Endothelial cell of umbilical vein (primary cell): ENCODE data around the gene LAMA4. TPM values are rescaled to one million over a fixed set of nuclear protein-coding genes. Genes with fewer than 3 reads are reported as not detected.

Experiments
- BruUV-seq: library from RNA; stranded (reverse); fragments of 400-500 nt; replicated peaks from 2 replicates; lab custom pipeline; 2021; lab: Mats Ljungman, UMichigan
- CTCF ChIA-PET: fragments of 300-600, 350-600 bp; sonication (Branson Sonifier 250); formaldehyde crosslinking; loops from one replicate; lab custom pipeline; 2021; ENCODE audit warnings: antibody characterized with exemption, inconsistent platforms; lab: Charles Lee
- POLR2A ChIA-PET: fragments of 300-600, 350-600 bp; sonication (Branson Sonifier 250); formaldehyde crosslinking; loops from one replicate; lab custom pipeline; 2021; ENCODE audit warnings: antibody characterized with exemption, inconsistent platforms; lab: Charles Lee
- DNase-seq: peaks from one replicate; pipeline ENCODE4 v3.0.0-alpha.2; 2011; ENCODE audit warnings: low read depth, low spot score
- FAIRE-seq: peaks from 2 replicates; lab custom pipeline; 2011; peaks lifted over from hg19 to GRCh38; lab: Jason Lieb, UNC
- H2AFZ ChIP-seq: 2 replicates; pipeline ENCODE4 v1.6.0; 2012; ENCODE audit warnings: low read depth, low read length, control low read depth, inconsistent platforms
- H3K27ac ChIP-seq: 2 replicates; pipeline ENCODE4 v1.5.1; 2011; ENCODE audit warnings: low read depth, mild to moderate bottlenecking, control low read depth, low read length, moderate library complexity; ENCODE audit not compliant: insufficient read depth
- H3K27me3 ChIP-seq, 2 experiments: 2 replicates each; pipeline versions ENCODE4 v1.6.0 to v1.6.1; 2011; ENCODE audit warnings: low read length in 2 of 2, mixed read lengths in 1 of 2; ENCODE audit not compliant: control insufficient read depth in 2 of 2, insufficient read depth in 2 of 2
- H3K36me3 ChIP-seq, 2 experiments: 2 replicates in 1 of 2; 3 replicates in 1 of 2; pipeline ENCODE4 v1.5.1; 2011; ENCODE audit warnings: low read length in 2 of 2, mild to moderate bottlenecking in 1 of 2, moderate library complexity in 1 of 2; ENCODE audit not compliant: control insufficient read depth in 2 of 2, insufficient read depth in 2 of 2; ENCODE audit errors: extremely low read depth in 1 of 2
- H3K4me1 ChIP-seq: 3 replicates; pipeline ENCODE4 v1.5.1; 2011; ENCODE audit warnings: mild to moderate bottlenecking, low read length; ENCODE audit not compliant: control insufficient read depth, insufficient read depth; ENCODE audit errors: extremely low read depth
- H3K4me2 ChIP-seq: 2 replicates; pipeline ENCODE4 v1.6.1; 2011; ENCODE audit warnings: low read length, control low read depth, mixed read lengths; ENCODE audit not compliant: insufficient read depth
- H3K4me3 ChIP-seq, 3 experiments: fragments of 200-600 bp in 1 of 3; sonication (generic), shearing (Covaris generic) in 1 of 3; replicated peaks in 1 of 3; 2 replicates each; pipeline ENCODE4 v1.5.1; 2011 to 2016; ENCODE audit warnings: control low read depth in 3 of 3, low read length in 3 of 3, mild to moderate bottlenecking in 2 of 3, inconsistent platforms in 1 of 3, low read depth in 1 of 3, moderate library complexity in 1 of 3; ENCODE audit not compliant: insufficient read depth in 1 of 3
- H3K79me2 ChIP-seq: 2 replicates; pipeline ENCODE4 v1.6.0; 2012; ENCODE audit warnings: low read length, inconsistent platforms; ENCODE audit not compliant: control insufficient read depth, insufficient read depth
- H3K9ac ChIP-seq: replicated peaks from 2 replicates; pipeline ENCODE3; 2011; ENCODE audit warnings: low read length, control low read depth; ENCODE audit not compliant: insufficient read depth; ENCODE audit errors: extremely low read depth
- H3K9me1 ChIP-seq: replicated peaks from 3 replicates; pipeline ENCODE4 v1.6.0; 2011; ENCODE audit warnings: mild to moderate bottlenecking, low read length; ENCODE audit not compliant: control insufficient read depth, insufficient read depth; ENCODE audit errors: extremely low read depth
- H3K9me3 ChIP-seq: replicated peaks from 2 replicates; pipeline ENCODE4 v1.5.1; 2012; ENCODE audit warnings: low read length, inconsistent platforms; ENCODE audit not compliant: control insufficient read depth, insufficient read depth
- H4K20me1 ChIP-seq: replicated peaks from 2 replicates; pipeline ENCODE3; 2011; ENCODE audit warnings: mild to moderate bottlenecking, low read length; ENCODE audit not compliant: control insufficient read depth, insufficient read depth; ENCODE audit errors: extremely low read depth
- EZH2 ChIP-seq: IDR thresholded peaks from 2 replicates; pipeline ENCODE4 v1.6.1; 2012; ENCODE audit warnings: borderline replicate concordance, low read depth, mild to moderate bottlenecking, moderate library complexity, low read length, inconsistent platforms; ENCODE audit not compliant: severe bottlenecking
- FOS ChIP-seq: IDR thresholded peaks from 2 replicates; pipeline ENCODE4 v1.6.1; 2011; ENCODE audit warnings: mild to moderate bottlenecking, low read length, moderate library complexity, borderline replicate concordance; ENCODE audit not compliant: insufficient read depth
- GATA2 ChIP-seq: IDR thresholded peaks from 2 replicates; pipeline ENCODE4 v1.7.0; 2011; ENCODE audit warnings: low read depth, mild to moderate bottlenecking, moderate library complexity, mixed read lengths, low read length; ENCODE audit not compliant: insufficient read length, insufficient read depth
- JUN ChIP-seq: IDR thresholded peaks from 2 replicates; pipeline ENCODE4 v1.6.1; 2011; ENCODE audit warnings: borderline replicate concordance, low read depth; ENCODE audit not compliant: insufficient read length, insufficient read depth
- MYC ChIP-seq: IDR thresholded peaks from one replicate; pipeline ENCODE4 v1.6.1; 2011; ENCODE audit warnings: mild to moderate bottlenecking, low read depth, low read length
- POLR2A ChIP-seq: IDR thresholded peaks from 2 replicates; pipeline ENCODE4 v1.6.1; 2012; ENCODE audit warnings: low read depth, mild to moderate bottlenecking, control low read depth, low read length
- POLR2AphosphoS5 ChIP-seq: IDR thresholded peaks from 2 replicates; pipeline ENCODE4 v1.6.1; 2012; ENCODE audit warnings: low read depth, mild to moderate bottlenecking, control low read depth, low read length, moderate library complexity; ENCODE audit not compliant: insufficient read depth
- dilution Hi-C: fragments of 300-500 bp; cut with MboI; formaldehyde crosslinking; loops from one replicate; pipeline ENCODE4 v1.15.0; 2019; ENCODE audit warnings: low sequenced_read_pairs; ENCODE audit not compliant: extremely low pct_ligation_motif_present
- intact Hi-C: fragments of 100-400 bp; cut with micrococcal nuclease; formaldehyde crosslinking; loops from one replicate; pipeline ENCODE4 v1.10.0; 2022
- polyA plus RNA-seq, 4 experiments: library from polyadenylated mRNA; depleted of rRNA in 3 of 4; stranded (reverse) in 3 of 4; unstranded in 1 of 4; fragments of >200 nt; gene quantifications; 2 replicates each; pipeline versions ENCODE4 v1.2.1 to v1.2.3, GENCODE V29; 2011 to 2012; ENCODE audit warnings: missing spikeins in 1 of 4
- total RNA-seq: library from RNA; stranded (reverse); gene quantifications from 2 replicates; pipeline ENCODE4 v1.2.3, GENCODE V29; 2021
- TF ChIP-seq, protein P1 (sequence below): IDR thresholded peaks from 2 replicates; pipeline ENCODE4 v1.6.1; 2011; ENCODE audit not compliant: insufficient read depth, insufficient read length
- TF ChIP-seq, protein P2 (sequence below), 2 donors: IDR thresholded peaks; 1 replicate in 1 of 2; 2 replicates in 1 of 2; pipeline ENCODE4 v1.5.1; 2011; ENCODE audit warnings: low read length in 2 of 2, mild to moderate bottlenecking in 2 of 2, moderate library complexity in 2 of 2, control low read depth in 1 of 2, inconsistent platforms in 1 of 2, low read depth in 1 of 2; ENCODE audit not compliant: insufficient read depth in 1 of 2; ENCODE audit errors: extremely low read depth in 1 of 2

Gene LAMA4
- total and polyA plus RNA-seq, 2 donors (not counting 3 experiments of a cell fraction or from before 2014, with no cell fraction given), result 384 to 629 TPM

DNA sequence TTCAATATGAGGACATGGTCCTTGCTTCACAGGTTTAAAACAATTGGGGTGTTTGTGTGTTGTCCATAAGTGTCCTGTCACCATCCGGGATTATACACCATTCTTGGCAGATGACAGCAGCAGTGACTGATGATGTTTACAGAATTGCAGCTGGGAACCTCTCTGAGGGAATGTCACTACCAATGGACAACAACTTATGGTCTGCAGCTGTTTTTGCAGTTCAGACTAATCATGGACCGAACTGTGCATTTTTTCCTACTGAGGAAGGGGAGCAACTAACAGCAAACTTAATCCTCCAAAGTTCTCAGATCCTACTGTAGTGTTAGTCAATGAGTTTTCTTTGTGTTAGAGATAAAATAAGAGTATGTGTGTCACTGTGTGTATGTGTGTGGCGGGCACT lies 140.9 kb downstream of the LAMA4 start:
- Histone ChIP-seq H3K27ac (no peak overlapping the region), H3K9me1 (no peaks in the 10 kb centered on the region), H3K9me3 (no peaks in the 10 kb centered on the region), H3K4me2 (no peak overlapping the region), H3K9ac (no peak overlapping the region), H3K27me3 (no peaks in the 10 kb centered on the region), H2AFZ (no peak overlapping the region), H3K4me3 (no peak overlapping the region), H3K36me3 (peaks cover 59 to 73% of the 10 kb centered on the region in 2 experiments), H3K79me2 (no peaks in the 10 kb centered on the region), H4K20me1 (no peaks in the 10 kb centered on the region), H3K4me1 (peaks cover 3% of the 10 kb centered on the region)
- no TSS peak for BruUV-seq
- intact Hi-C loops (no loop called here), dilution Hi-C loops (no loop called here)
- CTCF ChIA-PET, result no interaction called here
- DNase-seq, result no peak
- no peak for TF ChIP-seq JUN
- TF ChIP-seq, protein P1, sequence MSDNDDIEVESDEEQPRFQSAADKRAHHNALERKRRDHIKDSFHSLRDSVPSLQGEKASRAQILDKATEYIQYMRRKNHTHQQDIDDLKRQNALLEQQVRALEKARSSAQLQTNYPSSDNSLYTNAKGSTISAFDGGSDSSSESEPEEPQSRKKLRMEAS, result no peak
- TF ChIP-seq GATA2, result no peak
- TF ChIP-seq POLR2A, result no peak
- no peak for TF ChIP-seq EZH2
- TF ChIP-seq FOS, result no peak
- TF ChIP-seq POLR2AphosphoS5, result no peak
- TF ChIP-seq MYC, result no peak
- TF ChIP-seq, protein P2, sequence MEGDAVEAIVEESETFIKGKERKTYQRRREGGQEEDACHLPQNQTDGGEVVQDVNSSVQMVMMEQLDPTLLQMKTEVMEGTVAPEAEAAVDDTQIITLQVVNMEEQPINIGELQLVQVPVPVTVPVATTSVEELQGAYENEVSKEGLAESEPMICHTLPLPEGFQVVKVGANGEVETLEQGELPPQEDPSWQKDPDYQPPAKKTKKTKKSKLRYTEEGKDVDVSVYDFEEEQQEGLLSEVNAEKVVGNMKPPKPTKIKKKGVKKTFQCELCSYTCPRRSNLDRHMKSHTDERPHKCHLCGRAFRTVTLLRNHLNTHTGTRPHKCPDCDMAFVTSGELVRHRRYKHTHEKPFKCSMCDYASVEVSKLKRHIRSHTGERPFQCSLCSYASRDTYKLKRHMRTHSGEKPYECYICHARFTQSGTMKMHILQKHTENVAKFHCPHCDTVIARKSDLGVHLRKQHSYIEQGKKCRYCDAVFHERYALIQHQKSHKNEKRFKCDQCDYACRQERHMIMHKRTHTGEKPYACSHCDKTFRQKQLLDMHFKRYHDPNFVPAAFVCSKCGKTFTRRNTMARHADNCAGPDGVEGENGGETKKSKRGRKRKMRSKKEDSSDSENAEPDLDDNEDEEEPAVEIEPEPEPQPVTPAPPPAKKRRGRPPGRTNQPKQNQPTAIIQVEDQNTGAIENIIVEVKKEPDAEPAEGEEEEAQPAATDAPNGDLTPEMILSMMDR (IDR thresholded peaks at IDR 0.05; ENCODE audit: extremely low read depth in 1 of 2, insufficient read depth in 1 of 2, low read depth in 1 of 2, low read length in 2 of 2), result no peak
- FAIRE-seq, result no peak
- POLR2A ChIA-PET, result no interaction called here
